Effector memory CD8-positive, alpha-beta T cell (primary cell): Measurements from ENCODE around the gene VPS8.

Experiments used
- ATAC-seq: fragments of 150-1000 bp; cut with Tn5 transposase; replicated peaks from 2 replicates; pipeline ENCODE4 v1.10.0; 2021; ENCODE audit warnings: mild to moderate bottlenecking, moderate library complexity
- DNase-seq, 3 experiments: peaks; one replicate each; pipeline ENCODE4 v3.0.0; 2021
- H3K27ac Mint-ChIP-seq, 2 donors: one replicate each; pipeline ENCODE4 v1.8.0; 2022; ENCODE audit warnings: mild to moderate bottlenecking in 2 of 2, mixed read lengths in 2 of 2, moderate library complexity in 2 of 2
- H3K27me3 Mint-ChIP-seq, 2 donors: one replicate each; pipeline ENCODE4 v1.8.0; 2022; ENCODE audit warnings: mixed read lengths in 2 of 2
- H3K36me3 Mint-ChIP-seq: one replicate; pipeline ENCODE4 v1.8.0; 2022; ENCODE audit warnings: mild to moderate bottlenecking, moderate library complexity, mixed read lengths; ENCODE audit not compliant: insufficient read depth
- H3K4me1 Mint-ChIP-seq, 2 donors: one replicate each; pipeline ENCODE4 v1.8.0; 2022; ENCODE audit warnings: low read depth in 2 of 2, mixed read lengths in 2 of 2
- H3K4me3 Mint-ChIP-seq, 2 donors: one replicate each; pipeline ENCODE4 v1.8.0; 2022; ENCODE audit warnings: mild to moderate bottlenecking in 2 of 2, mixed read lengths in 2 of 2, moderate library complexity in 2 of 2
- H3K9me3 Mint-ChIP-seq, 2 donors: one replicate each; pipeline ENCODE4 v1.8.0; 2022; ENCODE audit warnings: mixed read lengths in 2 of 2

VPS8 gene

GRCh38 chr3:184808021-184808420, 3.9 kb upstream of the VPS8 start:
- Mint-ChIP-seq H3K36me3 (peaks cover 11% of the 10 kb centered on the region), H3K9me3 (no peaks in the 10 kb centered on the region), H3K27ac (no peak overlapping the region), H3K4me1 (peaks cover 12 to 15% of the 10 kb centered on the region in 2 donors), H3K27me3 (peaks cover 0 to 9% of the 10 kb centered on the region in 2 donors), H3K4me3 (no peak overlapping the region)
- DNase-seq = no peak
- ATAC-seq = no peak

GRCh38 chr3:184810146-184810545, 1.8 kb upstream of the VPS8 start:
- Mint-ChIP-seq H3K4me1 (peaks cover 18 to 28% of the 10 kb centered on the region in 2 donors), H3K27me3 (peaks cover 0 to 9% of the 10 kb centered on the region in 2 donors), H3K4me3 (no peak overlapping the region), H3K9me3 (no peaks in the 10 kb centered on the region), H3K36me3 (peaks cover 11% of the 10 kb centered on the region), H3K27ac (no peak overlapping the region)
- ATAC-seq (no peak), DNase-seq (no peak)

GRCh38 chr3:184811034-184811433, 932 bp upstream of the VPS8 start:
- DNase-seq (no peak), ATAC-seq (no peak)
- peaks cover 11% of the 10 kb centered on the region for H3K36me3 Mint-ChIP-seq
- H3K27me3 Mint-ChIP-seq = peaks cover 0 to 9% of the 10 kb centered on the region in 2 donors
- peaks cover 20 to 28% of the 10 kb centered on the region in 2 donors for H3K4me1 Mint-ChIP-seq
- H3K27ac Mint-ChIP-seq = no peak overlapping the region
- no peaks in the 10 kb centered on the region for H3K9me3 Mint-ChIP-seq
- no peak overlapping the region for H3K4me3 Mint-ChIP-seq

- Mint-ChIP-seq H3K36me3 (peaks cover 11% of the 10 kb centered on the region), H3K9me3 (no peaks in the 10 kb centered on the region), H3K4me1 (peaks cover 20 to 33% of the 10 kb centered on the region in 2 donors), H3K27me3 (peaks cover 0 to 3% of the 10 kb centered on the region in 2 donors), H3K4me3 (peak overlapping the region; percentile 83 to 86), H3K27ac (peak overlapping the region; percentile 91)
- DNase-seq = no peak
- no peak for ATAC-seq
These were observed 335 bp upstream of the VPS8 start for GRCh38 chr3:184811663-184811998.

GRCh38 chr3:184812662-184813042, 686 bp downstream of the VPS8 start:
- no peaks in the 10 kb centered on the region for H3K27me3 Mint-ChIP-seq
- DNase-seq = no peak
- peak overlapping the region; percentile 91 for H3K27ac Mint-ChIP-seq
- H3K9me3 Mint-ChIP-seq = no peaks in the 10 kb centered on the region
- peak overlapping the region; percentile 83 to 86 for H3K4me3 Mint-ChIP-seq
- peaks cover 11% of the 10 kb centered on the region for H3K36me3 Mint-ChIP-seq
- peaks cover 23 to 38% of the 10 kb centered on the region in 2 donors for H3K4me1 Mint-ChIP-seq
- peak; percentile 20 for ATAC-seq

- Mint-ChIP-seq H3K27ac (peak overlapping the region in 1 of 2 donors; percentile 91), H3K4me1 (peaks cover 26 to 41% of the 10 kb centered on the region in 2 donors), H3K36me3 (peaks cover 11% of the 10 kb centered on the region), H3K9me3 (no peaks in the 10 kb centered on the region), H3K27me3 (no peaks in the 10 kb centered on the region), H3K4me3 (peak overlapping the region; percentile 83 to 86)
- DNase-seq = no peak
- no peak for ATAC-seq
These were observed 1.4 kb downstream of the VPS8 start for GRCh38 chr3:184813357-184813756.

GRCh38 chr3:184814214-184814613, 2.2 kb downstream of the VPS8 start:
- Mint-ChIP-seq H3K4me3 (peak overlapping the region in 1 of 2 donors; percentile 86), H3K27me3 (no peaks in the 10 kb centered on the region), H3K4me1 (peaks cover 26 to 41% of the 10 kb centered on the region in 2 donors), H3K9me3 (no peaks in the 10 kb centered on the region), H3K36me3 (peaks cover 11% of the 10 kb centered on the region), H3K27ac (no peak overlapping the region)
- ATAC-seq (no peak), DNase-seq (no peak)

- DNase-seq (no peak), ATAC-seq (no peak)
- Mint-ChIP-seq H3K27me3 (no peaks in the 10 kb centered on the region), H3K9me3 (no peaks in the 10 kb centered on the region), H3K36me3 (peaks cover 11% of the 10 kb centered on the region), H3K4me1 (peaks cover 28 to 44% of the 10 kb centered on the region in 2 donors), H3K4me3 (no peak overlapping the region), H3K27ac (no peak overlapping the region)
These were observed 3.3 kb downstream of the VPS8 start for GRCh38 chr3:184815046-184815930.

- ATAC-seq (no peak), DNase-seq (no peak)
- no peaks in the 10 kb centered on the region for H3K9me3 Mint-ChIP-seq
- no peak overlapping the region for H3K27ac Mint-ChIP-seq
- H3K36me3 Mint-ChIP-seq = peaks cover 13% of the 10 kb centered on the region
- H3K4me1 Mint-ChIP-seq = peaks cover 25 to 45% of the 10 kb centered on the region in 2 donors
- H3K4me3 Mint-ChIP-seq = no peak overlapping the region
- no peaks in the 10 kb centered on the region for H3K27me3 Mint-ChIP-seq
These were observed 4.6 kb downstream of the VPS8 start for GRCh38 chr3:184816614-184817013.

GRCh38 chr3:184820525-184820924, 8.6 kb downstream of the VPS8 start:
- peaks cover 7% of the 10 kb centered on the region for H3K36me3 Mint-ChIP-seq
- no peak for DNase-seq
- no peaks in the 10 kb centered on the region for H3K9me3 Mint-ChIP-seq
- H3K4me1 Mint-ChIP-seq = peaks cover 16 to 30% of the 10 kb centered on the region in 2 donors
- no peak overlapping the region for H3K4me3 Mint-ChIP-seq
- H3K27me3 Mint-ChIP-seq = no peaks in the 10 kb centered on the region
- ATAC-seq = no peak
- no peak overlapping the region for H3K27ac Mint-ChIP-seq

- ATAC-seq = no peak
- Mint-ChIP-seq H3K27ac (no peak overlapping the region), H3K27me3 (no peaks in the 10 kb centered on the region), H3K4me3 (no peak overlapping the region), H3K9me3 (no peaks in the 10 kb centered on the region), H3K36me3 (peaks cover 10% of the 10 kb centered on the region), H3K4me1 (peaks cover 14 to 30% of the 10 kb centered on the region in 2 donors)
- no peak for DNase-seq
These were observed 9.1 kb downstream of the VPS8 start for GRCh38 chr3:184821034-184821433.

GRCh38 chr3:184822081-184822480, 10.1 kb downstream of the VPS8 start:
- no peaks in the 10 kb centered on the region for H3K9me3 Mint-ChIP-seq
- DNase-seq (no peak), ATAC-seq (no peak)
- H3K4me3 Mint-ChIP-seq = no peak overlapping the region
- H3K27me3 Mint-ChIP-seq = no peaks in the 10 kb centered on the region
- peaks cover 16% of the 10 kb centered on the region for H3K36me3 Mint-ChIP-seq
- H3K4me1 Mint-ChIP-seq = peaks cover 14 to 24% of the 10 kb centered on the region in 2 donors
- H3K27ac Mint-ChIP-seq = no peak overlapping the region

- ATAC-seq = no peak
- Mint-ChIP-seq H3K27me3 (no peaks in the 10 kb centered on the region), H3K36me3 (peaks cover 21% of the 10 kb centered on the region), H3K4me3 (no peak overlapping the region), H3K27ac (no peak overlapping the region), H3K9me3 (no peaks in the 10 kb centered on the region), H3K4me1 (peaks cover 12 to 24% of the 10 kb centered on the region in 2 donors)
- no peak for DNase-seq
These were observed 10.7 kb downstream of the VPS8 start for GRCh38 chr3:184822654-184823053.

- DNase-seq (no peak), ATAC-seq (no peak)
- H3K4me1 Mint-ChIP-seq = peaks cover 9 to 21% of the 10 kb centered on the region in 2 donors
- peak overlapping the region in 1 of 2 donors; percentile 68 for H3K27ac Mint-ChIP-seq
- no peaks in the 10 kb centered on the region for H3K27me3 Mint-ChIP-seq
- no peak overlapping the region for H3K4me3 Mint-ChIP-seq
- no peaks in the 10 kb centered on the region for H3K9me3 Mint-ChIP-seq
- H3K36me3 Mint-ChIP-seq = peaks cover 21% of the 10 kb centered on the region
These were observed 12.0 kb downstream of the VPS8 start for GRCh38 chr3:184823990-184824389.
